GM12875 (cell line): ENCODE data around the gene AREG.

Experiments
- H3K4me3 ChIP-seq: one replicate; pipeline ENCODE4 v1.5.1; 2011; ENCODE audit warnings: low read depth, low read length, control low read depth
- TF ChIP-seq, protein P1 (sequence below): IDR thresholded peaks from 2 replicates; pipeline ENCODE4 v1.5.1; 2011; ENCODE audit warnings: low read depth, mild to moderate bottlenecking, control low read depth, inconsistent platforms, low read length, moderate library complexity, borderline replicate concordance; ENCODE audit not compliant: insufficient read depth

Gene AREG

DNA sequence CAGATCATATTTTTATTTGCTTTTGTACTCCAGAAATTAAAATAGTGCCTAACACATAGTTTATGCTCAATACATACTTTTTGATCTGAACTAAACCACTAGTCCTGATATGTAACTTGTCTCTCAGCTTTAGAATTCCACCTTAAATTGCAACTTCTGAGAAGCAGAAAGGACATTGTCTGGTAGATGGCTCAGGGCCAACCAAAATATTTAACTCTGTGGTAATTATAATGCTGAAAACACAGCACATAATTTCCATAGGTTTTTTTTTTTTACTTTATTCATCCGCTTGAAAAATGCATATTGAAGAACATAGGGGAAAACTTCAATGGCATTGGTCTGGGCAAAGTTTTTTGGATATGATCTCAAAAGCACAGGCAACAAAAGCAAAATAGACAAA is 59.3 kb downstream of the AREG start:
- TF ChIP-seq, protein P1, sequence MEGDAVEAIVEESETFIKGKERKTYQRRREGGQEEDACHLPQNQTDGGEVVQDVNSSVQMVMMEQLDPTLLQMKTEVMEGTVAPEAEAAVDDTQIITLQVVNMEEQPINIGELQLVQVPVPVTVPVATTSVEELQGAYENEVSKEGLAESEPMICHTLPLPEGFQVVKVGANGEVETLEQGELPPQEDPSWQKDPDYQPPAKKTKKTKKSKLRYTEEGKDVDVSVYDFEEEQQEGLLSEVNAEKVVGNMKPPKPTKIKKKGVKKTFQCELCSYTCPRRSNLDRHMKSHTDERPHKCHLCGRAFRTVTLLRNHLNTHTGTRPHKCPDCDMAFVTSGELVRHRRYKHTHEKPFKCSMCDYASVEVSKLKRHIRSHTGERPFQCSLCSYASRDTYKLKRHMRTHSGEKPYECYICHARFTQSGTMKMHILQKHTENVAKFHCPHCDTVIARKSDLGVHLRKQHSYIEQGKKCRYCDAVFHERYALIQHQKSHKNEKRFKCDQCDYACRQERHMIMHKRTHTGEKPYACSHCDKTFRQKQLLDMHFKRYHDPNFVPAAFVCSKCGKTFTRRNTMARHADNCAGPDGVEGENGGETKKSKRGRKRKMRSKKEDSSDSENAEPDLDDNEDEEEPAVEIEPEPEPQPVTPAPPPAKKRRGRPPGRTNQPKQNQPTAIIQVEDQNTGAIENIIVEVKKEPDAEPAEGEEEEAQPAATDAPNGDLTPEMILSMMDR: no peak

More for the DNA sequence above, 59.3 kb downstream of the AREG start:
- no peak overlapping the region for H3K4me3 ChIP-seq
